ENCODE data around the gene SPEF1. TPM values are rescaled to one million over a fixed set of nuclear protein-coding genes. Genes with fewer than 3 reads are reported as not detected.
A peak's percentile ranks its signal among the peaks of the same experiment; 100 is the strongest.

Gene SPEF1
- total RNA-seq, 1 donor from 2014 or later = 0.54 TPM

DNA sequence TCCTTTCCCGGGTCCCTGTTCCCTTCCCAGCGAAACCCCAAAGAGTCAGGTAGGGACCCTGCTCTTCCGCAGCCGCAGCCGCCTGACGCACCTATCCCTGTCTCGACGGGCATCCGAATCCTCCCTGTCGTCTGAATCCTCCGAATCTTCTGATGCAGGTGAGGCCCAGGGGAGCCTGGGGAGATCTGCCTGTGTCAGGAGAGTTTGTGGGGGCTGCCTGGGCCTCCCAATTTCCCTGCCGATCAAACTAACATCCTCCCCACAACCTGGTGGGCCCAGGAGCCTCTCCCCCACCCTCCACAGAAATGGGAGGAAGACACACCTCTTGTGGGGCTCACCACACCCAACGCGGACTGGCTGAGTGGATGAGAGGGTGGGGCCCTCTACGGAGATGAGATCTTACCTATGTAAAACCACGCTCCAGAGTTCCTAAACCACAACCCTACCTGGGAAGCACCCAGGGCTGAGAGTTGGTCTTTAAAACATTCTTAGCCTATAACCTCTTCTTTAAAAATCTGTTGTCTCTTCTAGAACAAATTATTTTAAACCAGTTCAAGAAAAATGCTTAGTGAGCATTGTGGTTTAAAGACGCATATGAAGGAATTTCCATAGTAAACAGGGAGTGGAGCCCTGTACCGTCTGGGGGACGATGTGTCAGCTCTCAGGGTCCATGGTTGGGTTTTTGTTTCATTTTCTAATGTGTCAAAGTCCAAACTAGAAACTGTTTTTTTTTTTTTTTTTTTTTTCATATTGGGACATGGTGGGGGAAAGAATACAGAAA is 16.5 kb upstream of the SPEF1 start:
- no peaks in the 10 kb centered on the region for H3K9me3 Mint-ChIP-seq
- no peak overlapping the region for H3K27ac Mint-ChIP-seq (ENCODE audit: unreplicated experiment)
- TF ChIP-seq, protein P1, sequence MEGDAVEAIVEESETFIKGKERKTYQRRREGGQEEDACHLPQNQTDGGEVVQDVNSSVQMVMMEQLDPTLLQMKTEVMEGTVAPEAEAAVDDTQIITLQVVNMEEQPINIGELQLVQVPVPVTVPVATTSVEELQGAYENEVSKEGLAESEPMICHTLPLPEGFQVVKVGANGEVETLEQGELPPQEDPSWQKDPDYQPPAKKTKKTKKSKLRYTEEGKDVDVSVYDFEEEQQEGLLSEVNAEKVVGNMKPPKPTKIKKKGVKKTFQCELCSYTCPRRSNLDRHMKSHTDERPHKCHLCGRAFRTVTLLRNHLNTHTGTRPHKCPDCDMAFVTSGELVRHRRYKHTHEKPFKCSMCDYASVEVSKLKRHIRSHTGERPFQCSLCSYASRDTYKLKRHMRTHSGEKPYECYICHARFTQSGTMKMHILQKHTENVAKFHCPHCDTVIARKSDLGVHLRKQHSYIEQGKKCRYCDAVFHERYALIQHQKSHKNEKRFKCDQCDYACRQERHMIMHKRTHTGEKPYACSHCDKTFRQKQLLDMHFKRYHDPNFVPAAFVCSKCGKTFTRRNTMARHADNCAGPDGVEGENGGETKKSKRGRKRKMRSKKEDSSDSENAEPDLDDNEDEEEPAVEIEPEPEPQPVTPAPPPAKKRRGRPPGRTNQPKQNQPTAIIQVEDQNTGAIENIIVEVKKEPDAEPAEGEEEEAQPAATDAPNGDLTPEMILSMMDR (conservative IDR thresholded peaks at IDR 0.05) = no peak
- no peaks in the 10 kb centered on the region for H3K27me3 Mint-ChIP-seq (ENCODE audit: low read depth)
- peak overlapping the region; percentile 89 for H3K4me3 Mint-ChIP-seq
- peaks cover 51% of the 10 kb centered on the region for H3K4me1 Mint-ChIP-seq
- peaks cover 5% of the 10 kb centered on the region for H3K36me3 Mint-ChIP-seq (ENCODE audit: low read depth)
- DNase-seq (ENCODE audit: low read depth, low spot score) = no peak

DNA sequence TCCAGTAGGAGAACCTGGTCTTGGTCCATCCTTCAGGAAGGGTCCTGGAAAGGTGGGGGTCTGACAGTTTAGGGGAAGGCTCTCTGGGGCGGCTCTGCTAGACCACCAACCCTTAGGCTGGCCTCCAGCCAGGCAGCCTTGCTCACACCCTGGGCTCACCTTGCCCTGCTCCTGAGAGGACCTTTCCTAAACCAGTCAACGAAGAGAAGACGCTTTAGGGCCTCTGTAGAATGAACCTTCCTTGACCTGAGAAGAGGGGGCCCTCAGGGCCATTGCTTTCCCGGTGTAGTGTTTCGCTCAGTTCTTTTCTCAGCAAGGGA is 15.9 kb upstream of the SPEF1 start:
- Mint-ChIP-seq H3K27me3 (ENCODE audit: low read depth) (no peaks in the 10 kb centered on the region), H3K27ac (ENCODE audit: unreplicated experiment) (peak overlapping the region; percentile 71), H3K4me1 (peaks cover 47% of the 10 kb centered on the region), H3K36me3 (ENCODE audit: low read depth) (no peaks in the 10 kb centered on the region), H3K4me3 (peak overlapping the region; percentile 89), H3K9me3 (no peaks in the 10 kb centered on the region)
- TF ChIP-seq, protein P1 (conservative IDR thresholded peaks at IDR 0.05) = no peak
- no peak for DNase-seq (ENCODE audit: low read depth, low spot score)

DNA sequence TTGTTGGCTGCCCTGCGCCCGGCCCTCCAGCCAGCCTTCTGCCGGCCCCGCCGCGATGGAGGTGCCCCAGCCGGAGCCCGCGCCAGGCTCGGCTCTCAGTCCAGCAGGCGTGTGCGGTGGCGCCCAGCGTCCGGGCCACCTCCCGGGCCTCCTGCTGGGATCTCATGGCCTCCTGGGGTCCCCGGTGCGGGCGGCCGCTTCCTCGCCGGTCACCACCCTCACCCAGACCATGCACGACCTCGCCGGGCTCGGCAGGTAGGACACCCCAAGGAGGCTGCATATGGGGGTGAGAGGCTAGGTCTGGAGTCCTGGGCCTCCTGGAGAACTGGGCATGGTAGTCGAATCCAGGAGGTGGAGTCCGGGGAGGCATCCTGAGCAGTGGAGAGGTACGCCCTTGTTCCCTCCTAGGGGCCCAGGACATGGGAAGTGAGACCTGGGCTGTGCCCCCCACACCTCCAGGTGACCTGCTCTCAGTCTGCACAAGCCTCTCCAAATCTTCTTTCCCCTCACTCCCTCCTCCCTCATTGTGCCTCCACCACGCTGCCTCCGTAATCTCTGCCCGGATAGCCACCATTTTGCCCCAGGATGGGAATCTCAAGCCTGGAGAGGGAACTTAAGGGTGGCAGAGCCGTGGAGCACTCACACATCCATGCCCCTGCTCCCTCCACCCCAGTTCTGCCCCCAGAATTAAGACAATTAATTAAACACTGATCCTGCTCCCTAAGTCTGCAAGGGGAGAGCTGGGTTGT is 15.4 kb upstream of the SPEF1 start:
- Mint-ChIP-seq H3K27me3 (ENCODE audit: low read depth) (no peaks in the 10 kb centered on the region), H3K27ac (ENCODE audit: unreplicated experiment) (peak overlapping the region; percentile 71), H3K36me3 (ENCODE audit: low read depth) (no peaks in the 10 kb centered on the region), H3K4me1 (peaks cover 47% of the 10 kb centered on the region), H3K9me3 (no peaks in the 10 kb centered on the region), H3K4me3 (peak overlapping the region; percentile 89)
- no peak for DNase-seq (ENCODE audit: low read depth, low spot score)
- TF ChIP-seq, protein P1 (conservative IDR thresholded peaks at IDR 0.05) = no peak

DNA sequence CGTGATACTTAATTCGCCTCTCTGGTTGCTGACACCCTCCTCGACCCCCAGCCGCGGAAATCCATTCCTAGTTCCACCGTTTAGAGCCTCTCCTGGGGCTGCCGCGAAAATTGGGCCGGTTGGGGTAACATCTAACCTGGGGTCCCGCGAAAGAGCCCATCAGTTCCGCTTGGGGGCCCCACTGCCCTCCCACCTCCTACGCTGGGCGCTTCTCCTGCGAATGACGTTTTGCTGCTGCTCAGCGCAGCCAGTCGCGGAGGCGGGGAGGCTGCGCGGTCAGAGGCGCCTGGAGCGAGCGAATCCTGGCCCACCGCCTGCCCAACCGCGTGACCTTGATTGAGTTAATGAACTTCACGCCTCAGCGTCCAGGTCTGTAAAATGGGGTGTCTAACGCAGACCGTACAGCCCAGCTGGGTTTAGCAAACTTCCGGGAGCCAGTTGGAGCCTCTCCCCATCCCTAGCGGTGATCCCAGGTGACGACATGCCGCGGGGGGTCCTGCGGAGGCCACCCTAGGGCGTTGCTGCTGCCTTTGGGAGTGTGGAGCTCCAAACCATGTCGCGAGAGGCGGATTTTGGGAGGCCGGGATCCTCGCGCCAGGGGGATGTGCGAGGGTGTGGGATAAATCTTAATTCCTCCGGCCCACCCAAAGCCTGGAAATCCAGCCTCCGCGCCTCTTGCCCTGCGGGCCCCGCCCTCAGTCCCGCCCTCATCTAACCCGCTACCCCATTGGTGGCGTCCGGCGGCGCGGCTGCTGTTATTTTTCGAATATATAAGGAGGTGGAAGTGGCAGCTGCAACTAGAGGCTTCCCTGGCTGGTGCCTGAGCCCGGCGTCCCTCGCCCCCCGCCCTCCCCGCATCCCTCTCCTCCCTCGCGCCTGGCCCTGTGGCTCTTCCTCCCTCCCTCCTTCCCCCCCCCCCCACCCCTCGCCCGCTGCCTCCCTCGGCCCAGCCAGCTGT is 14.5 kb upstream of the SPEF1 start, which contains the start of gene CDC25B:
Gene CDC25B (plus strand): TSS at position 800 of the 958 bp plus-strand sequence. CDS start 222 bp downstream, outside the sequence.
- TF ChIP-seq, protein P1 (conservative IDR thresholded peaks at IDR 0.05) = peak; percentile 63
- H3K27ac Mint-ChIP-seq (ENCODE audit: unreplicated experiment) = peak within 1 kb of the TSS; percentile 93
- H3K9me3 Mint-ChIP-seq = no peaks in the 10 kb centered on the region
- no peaks in the 10 kb centered on the region for H3K36me3 Mint-ChIP-seq (ENCODE audit: low read depth)
- DNase-seq (ENCODE audit: low read depth, low spot score) = peak; percentile 82
- peaks cover 47% of the 10 kb centered on the region for H3K4me1 Mint-ChIP-seq
- H3K4me3 Mint-ChIP-seq = peak within 1 kb of the TSS; percentile 93
- peaks cover 4% of the 10 kb centered on the region for H3K27me3 Mint-ChIP-seq (ENCODE audit: low read depth)

Data from neural crest cell (in vitro differentiated cells).